ENCODE results near the gene DOCK8. TPM values are rescaled to one million over a fixed set of nuclear protein-coding genes. Genes with fewer than 3 reads are reported as not detected.

Gene DOCK8
- polyA plus RNA-seq, 2 of the 4 experiments (the other 2 are of a cell fraction), result 0.27 to 0.68 TPM

DNA sequence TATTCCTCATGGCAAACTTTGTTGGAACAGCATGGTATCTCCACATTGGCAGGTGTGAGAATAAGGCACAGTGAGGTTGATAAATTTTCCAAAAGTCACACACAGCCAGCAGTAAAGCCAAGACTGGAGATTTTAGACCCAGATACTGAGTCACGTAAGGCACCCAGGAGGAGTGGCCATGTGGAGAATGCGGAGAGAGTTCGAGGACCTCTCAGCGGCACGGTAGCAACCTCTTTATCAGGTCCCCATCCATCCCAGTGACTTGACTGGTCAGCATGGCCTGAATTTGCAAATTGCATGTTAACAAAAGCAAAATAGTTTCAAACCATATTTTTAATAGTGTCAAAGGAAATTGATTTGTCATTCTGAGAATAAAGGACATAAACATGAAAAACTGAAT lies 183.4 kb downstream of the DOCK8 start:
- TF ChIP-seq, protein P1, sequence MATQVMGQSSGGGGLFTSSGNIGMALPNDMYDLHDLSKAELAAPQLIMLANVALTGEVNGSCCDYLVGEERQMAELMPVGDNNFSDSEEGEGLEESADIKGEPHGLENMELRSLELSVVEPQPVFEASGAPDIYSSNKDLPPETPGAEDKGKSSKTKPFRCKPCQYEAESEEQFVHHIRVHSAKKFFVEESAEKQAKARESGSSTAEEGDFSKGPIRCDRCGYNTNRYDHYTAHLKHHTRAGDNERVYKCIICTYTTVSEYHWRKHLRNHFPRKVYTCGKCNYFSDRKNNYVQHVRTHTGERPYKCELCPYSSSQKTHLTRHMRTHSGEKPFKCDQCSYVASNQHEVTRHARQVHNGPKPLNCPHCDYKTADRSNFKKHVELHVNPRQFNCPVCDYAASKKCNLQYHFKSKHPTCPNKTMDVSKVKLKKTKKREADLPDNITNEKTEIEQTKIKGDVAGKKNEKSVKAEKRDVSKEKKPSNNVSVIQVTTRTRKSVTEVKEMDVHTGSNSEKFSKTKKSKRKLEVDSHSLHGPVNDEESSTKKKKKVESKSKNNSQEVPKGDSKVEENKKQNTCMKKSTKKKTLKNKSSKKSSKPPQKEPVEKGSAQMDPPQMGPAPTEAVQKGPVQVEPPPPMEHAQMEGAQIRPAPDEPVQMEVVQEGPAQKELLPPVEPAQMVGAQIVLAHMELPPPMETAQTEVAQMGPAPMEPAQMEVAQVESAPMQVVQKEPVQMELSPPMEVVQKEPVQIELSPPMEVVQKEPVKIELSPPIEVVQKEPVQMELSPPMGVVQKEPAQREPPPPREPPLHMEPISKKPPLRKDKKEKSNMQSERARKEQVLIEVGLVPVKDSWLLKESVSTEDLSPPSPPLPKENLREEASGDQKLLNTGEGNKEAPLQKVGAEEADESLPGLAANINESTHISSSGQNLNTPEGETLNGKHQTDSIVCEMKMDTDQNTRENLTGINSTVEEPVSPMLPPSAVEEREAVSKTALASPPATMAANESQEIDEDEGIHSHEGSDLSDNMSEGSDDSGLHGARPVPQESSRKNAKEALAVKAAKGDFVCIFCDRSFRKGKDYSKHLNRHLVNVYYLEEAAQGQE (IDR thresholded peaks at IDR 0.05), result no peak
- TF ChIP-seq HOXB5 (CRISPR knock-in tag; IDR thresholded peaks at IDR 0.05), result no peak
- no peak for TF ChIP-seq NPAS2 (CRISPR knock-in tag; IDR thresholded peaks at IDR 0.05; ENCODE audit: borderline replicate concordance)
- TF ChIP-seq, protein P2, sequence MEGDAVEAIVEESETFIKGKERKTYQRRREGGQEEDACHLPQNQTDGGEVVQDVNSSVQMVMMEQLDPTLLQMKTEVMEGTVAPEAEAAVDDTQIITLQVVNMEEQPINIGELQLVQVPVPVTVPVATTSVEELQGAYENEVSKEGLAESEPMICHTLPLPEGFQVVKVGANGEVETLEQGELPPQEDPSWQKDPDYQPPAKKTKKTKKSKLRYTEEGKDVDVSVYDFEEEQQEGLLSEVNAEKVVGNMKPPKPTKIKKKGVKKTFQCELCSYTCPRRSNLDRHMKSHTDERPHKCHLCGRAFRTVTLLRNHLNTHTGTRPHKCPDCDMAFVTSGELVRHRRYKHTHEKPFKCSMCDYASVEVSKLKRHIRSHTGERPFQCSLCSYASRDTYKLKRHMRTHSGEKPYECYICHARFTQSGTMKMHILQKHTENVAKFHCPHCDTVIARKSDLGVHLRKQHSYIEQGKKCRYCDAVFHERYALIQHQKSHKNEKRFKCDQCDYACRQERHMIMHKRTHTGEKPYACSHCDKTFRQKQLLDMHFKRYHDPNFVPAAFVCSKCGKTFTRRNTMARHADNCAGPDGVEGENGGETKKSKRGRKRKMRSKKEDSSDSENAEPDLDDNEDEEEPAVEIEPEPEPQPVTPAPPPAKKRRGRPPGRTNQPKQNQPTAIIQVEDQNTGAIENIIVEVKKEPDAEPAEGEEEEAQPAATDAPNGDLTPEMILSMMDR (IDR thresholded peaks at IDR 0.05), result no peak
- TF ChIP-seq EHMT2 (IDR thresholded peaks at IDR 0.05; ENCODE audit: low read depth), result no peak
- no peak for TF ChIP-seq ZSCAN20 (CRISPR knock-in tag; IDR thresholded peaks at IDR 0.05)
- no peak for TF ChIP-seq RFX5 (IDR thresholded peaks at IDR 0.05)
- TF ChIP-seq CEBPB (IDR thresholded peaks at IDR 0.05), result no peak
- no peak for TF ChIP-seq JUN (IDR thresholded peaks at IDR 0.05)
- TF ChIP-seq GATA3 (IDR thresholded peaks at IDR 0.05; ENCODE audit: borderline replicate concordance), result no peak
- no peak for TF ChIP-seq SMC3 (IDR thresholded peaks at IDR 0.05)
- TF ChIP-seq JUNB (IDR thresholded peaks at IDR 0.05), result no peak
- Histone ChIP-seq H3K4me2 (no peak overlapping the region), H3K4me3 (no peak overlapping the region), H3K9me3 (no peaks in the 10 kb centered on the region), H3K4me1 (no peaks in the 10 kb centered on the region), H3K27ac (no peak overlapping the region)
- POLR2A ChIA-PET, result no interaction called here
- CTCF ChIA-PET, result no interaction called here
- DNase-seq (ENCODE audit: low read depth in 1 of 2, low spot score in 1 of 2) (no peak), FAIRE-seq (no peak), ATAC-seq (no peak)
- 82% methylated on average over 5 of the region's 5 CpGs for WGBS (ENCODE audit: missing lambda C conversion rate)

DNA sequence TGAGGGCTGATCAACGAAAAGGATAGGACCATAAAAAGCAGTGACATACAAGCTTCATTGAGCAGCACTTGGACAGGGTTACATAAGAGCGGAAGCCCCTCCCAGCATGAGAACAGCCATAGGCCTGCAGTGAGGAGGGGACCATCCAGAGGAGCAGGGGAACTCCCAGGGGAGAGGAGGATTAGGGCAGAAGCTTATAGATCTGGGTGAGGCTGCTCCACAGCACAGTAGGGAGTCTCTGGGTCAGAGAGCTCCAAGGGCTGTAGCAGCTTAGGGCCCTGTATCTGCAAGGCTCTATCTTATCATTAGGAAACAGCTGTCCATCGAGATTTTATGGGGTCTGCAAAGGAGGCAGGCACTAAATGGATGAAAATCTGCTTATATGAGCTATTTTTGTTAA lies 186.6 kb downstream of the DOCK8 start:
- ATAC-seq (no peak), FAIRE-seq (no peak), DNase-seq (ENCODE audit: low read depth in 1 of 2, low spot score in 1 of 2) (no peak)
- 33% methylated on average over 3 of the region's 3 CpGs for WGBS (ENCODE audit: missing lambda C conversion rate)
- H3K4me2 ChIP-seq, result no peak overlapping the region
- H3K9me3 ChIP-seq, result no peaks in the 10 kb centered on the region
- ChIA-PET POLR2A (no interaction called here), CTCF (interaction anchor here (0.6 to 0.9 kb wide), 2 partner anchors 363 to 482 kb away, joined by 3 read pairs; no protein-coding TSS in a partner anchor)
- TF ChIP-seq FOSL2 (IDR thresholded peaks at IDR 0.05), result no peak
- TF ChIP-seq FOSL2 (CRISPR knock-in tag; IDR thresholded peaks at IDR 0.05), result no peak
- TF ChIP-seq RNF2 (IDR thresholded peaks at IDR 0.05; ENCODE audit: borderline replicate concordance, low read depth), result no peak
- TF ChIP-seq KDM1A (IDR thresholded peaks at IDR 0.05; ENCODE audit: low read depth), result no peak
- no peak for TF ChIP-seq CHD2 (IDR thresholded peaks at IDR 0.05; ENCODE audit: low read length, partially characterized antibody)
- no peak for TF ChIP-seq BHLHE40 (IDR thresholded peaks at IDR 0.05; ENCODE audit: low read depth, low read length)
- no peak for TF ChIP-seq GATA3 (IDR thresholded peaks at IDR 0.05; ENCODE audit: borderline replicate concordance)
- TF ChIP-seq JUNB (IDR thresholded peaks at IDR 0.05), result no peak
- no peak for TF ChIP-seq ZSCAN20 (CRISPR knock-in tag; IDR thresholded peaks at IDR 0.05)
- no peak for TF ChIP-seq ESRRA (IDR thresholded peaks at IDR 0.05; ENCODE audit: borderline replicate concordance, low read length)
- no peak for TF ChIP-seq HOXB5 (CRISPR knock-in tag; IDR thresholded peaks at IDR 0.05)
- TF ChIP-seq, protein P3, sequence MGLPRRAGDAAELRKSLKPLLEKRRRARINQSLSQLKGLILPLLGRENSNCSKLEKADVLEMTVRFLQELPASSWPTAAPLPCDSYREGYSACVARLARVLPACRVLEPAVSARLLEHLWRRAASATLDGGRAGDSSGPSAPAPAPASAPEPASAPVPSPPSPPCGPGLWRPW (IDR thresholded peaks at IDR 0.05), result no peak
- TF ChIP-seq, protein P4, sequence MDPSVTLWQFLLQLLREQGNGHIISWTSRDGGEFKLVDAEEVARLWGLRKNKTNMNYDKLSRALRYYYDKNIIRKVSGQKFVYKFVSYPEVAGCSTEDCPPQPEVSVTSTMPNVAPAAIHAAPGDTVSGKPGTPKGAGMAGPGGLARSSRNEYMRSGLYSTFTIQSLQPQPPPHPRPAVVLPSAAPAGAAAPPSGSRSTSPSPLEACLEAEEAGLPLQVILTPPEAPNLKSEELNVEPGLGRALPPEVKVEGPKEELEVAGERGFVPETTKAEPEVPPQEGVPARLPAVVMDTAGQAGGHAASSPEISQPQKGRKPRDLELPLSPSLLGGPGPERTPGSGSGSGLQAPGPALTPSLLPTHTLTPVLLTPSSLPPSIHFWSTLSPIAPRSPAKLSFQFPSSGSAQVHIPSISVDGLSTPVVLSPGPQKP (IDR thresholded peaks at IDR 0.05; ENCODE audit: low read depth, low read length), result no peak
- TF ChIP-seq, protein P5, sequence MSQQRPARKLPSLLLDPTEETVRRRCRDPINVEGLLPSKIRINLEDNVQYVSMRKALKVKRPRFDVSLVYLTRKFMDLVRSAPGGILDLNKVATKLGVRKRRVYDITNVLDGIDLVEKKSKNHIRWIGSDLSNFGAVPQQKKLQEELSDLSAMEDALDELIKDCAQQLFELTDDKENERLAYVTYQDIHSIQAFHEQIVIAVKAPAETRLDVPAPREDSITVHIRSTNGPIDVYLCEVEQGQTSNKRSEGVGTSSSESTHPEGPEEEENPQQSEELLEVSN (IDR thresholded peaks at IDR 0.05; ENCODE audit: borderline replicate concordance, low read depth), result no peak
- TF ChIP-seq CBX2 (IDR thresholded peaks at IDR 0.05; ENCODE audit: borderline replicate concordance, low read depth), result no peak
- no peak for TF ChIP-seq PHF8 (IDR thresholded peaks at IDR 0.05; ENCODE audit: borderline replicate concordance, low read depth)
- TF ChIP-seq ZFP36 (IDR thresholded peaks at IDR 0.05; ENCODE audit: borderline replicate concordance, partially characterized antibody), result no peak
- no peak for TF ChIP-seq POLR2A (IDR thresholded peaks at IDR 0.05; ENCODE audit: low read length)
- no peak for TF ChIP-seq EHF (CRISPR knock-in tag; IDR thresholded peaks at IDR 0.05)
- TF ChIP-seq EHMT2 (IDR thresholded peaks at IDR 0.05; ENCODE audit: low read depth), result no peak
- H3K4me3 ChIP-seq, result no peak overlapping the region
- no peak overlapping the region for H3K27ac ChIP-seq
- no peaks in the 10 kb centered on the region for H3K4me1 ChIP-seq
